ENCODE results near the gene PHKA1.

DNA sequence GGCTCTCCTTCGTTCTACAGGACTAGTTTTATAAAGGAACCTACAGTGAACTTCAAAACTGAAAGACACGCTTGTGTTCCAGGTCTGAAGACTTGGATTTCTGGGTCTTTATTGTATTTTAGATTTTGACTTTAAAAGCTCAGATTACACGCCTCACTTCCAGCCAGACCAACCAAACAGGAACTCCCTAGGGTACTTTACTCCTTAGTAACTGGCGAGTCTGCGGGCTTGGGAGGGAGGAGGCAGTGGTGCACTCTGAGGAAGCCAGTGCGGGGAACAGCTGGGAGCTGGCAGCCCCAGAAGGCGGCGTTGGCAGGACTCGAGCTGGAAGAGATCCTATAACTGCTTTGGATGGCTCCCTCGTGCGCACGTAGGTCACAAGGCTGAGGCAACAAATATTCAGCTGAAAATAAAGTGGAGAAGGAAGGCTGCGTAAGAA, 391 bp upstream of the PHKA1 start:
- TF ChIP-seq CTCF (IDR thresholded peaks at IDR 0.05) (no peak), POLR2AphosphoS5 (IDR thresholded peaks at IDR 0.05) (no peak), POLR2A (IDR thresholded peaks at IDR 0.05) (no peak)

Data from breast epithelium (tissue), 3 donors.